GM21717 (cell line): ENCODE data around the gene CWC22.
"Not testable (repeated sequence)": the region's sequence is repeated elsewhere in the genome, so short reads cannot be mapped to it uniquely, and the experiment has no call there.

Source experiments
- ATAC-seq: cut with Tn5 transposase; IDR thresholded peaks from one replicate; pipeline ENCODE4 v1.9.1; 2021; ENCODE audit warnings: mild to moderate bottlenecking, moderate library complexity; ENCODE audit not compliant: unreplicated experiment

CWC22 gene

GRCh38 chr2:179952658-179953057, 54.4 kb downstream of the CWC22 start:
- peak; percentile 50 for ATAC-seq

DNA sequence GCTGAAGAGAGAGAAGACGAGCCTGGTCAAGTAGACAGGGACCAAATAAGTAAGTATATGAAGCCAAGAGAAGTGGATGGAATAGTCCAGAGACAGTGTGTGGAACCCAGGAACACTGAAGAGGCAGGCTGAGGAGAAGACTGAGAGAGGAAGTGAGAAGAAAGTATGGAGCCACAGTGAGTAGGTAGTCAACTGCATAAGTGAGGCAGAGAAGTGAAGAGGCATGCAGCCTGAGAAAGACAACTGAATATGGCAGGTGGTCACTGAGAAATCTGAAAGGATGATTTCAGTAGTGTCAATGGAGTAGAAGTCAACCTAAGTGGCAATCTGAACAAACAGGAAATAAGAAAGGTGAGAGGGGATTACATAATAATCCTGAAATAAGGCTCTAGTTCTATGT, 55.4 kb downstream of the CWC22 start:
- peak; percentile 70 for ATAC-seq

- ATAC-seq: no peak
Observed at GRCh38 chr2:179950391-179950790, 56.7 kb downstream of the CWC22 start.

DNA sequence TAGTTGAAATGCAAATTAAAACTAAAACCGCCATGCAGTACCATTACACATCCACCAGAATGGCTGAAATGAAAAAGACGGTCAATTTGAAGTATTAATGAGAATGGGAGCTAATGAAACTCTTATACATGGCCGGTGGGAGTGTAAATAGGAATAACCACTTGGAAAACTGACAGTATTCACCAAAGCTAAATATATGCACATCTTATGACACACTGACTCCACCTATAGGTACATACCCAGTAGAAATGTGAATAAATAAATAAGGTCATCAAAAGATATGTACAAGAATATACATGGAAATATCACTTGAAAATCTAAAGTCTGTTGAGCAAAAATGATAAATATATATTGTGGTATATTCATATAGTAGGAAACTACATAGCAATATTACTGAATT, 57.7 kb downstream of the CWC22 start:
- no peak for ATAC-seq

DNA sequence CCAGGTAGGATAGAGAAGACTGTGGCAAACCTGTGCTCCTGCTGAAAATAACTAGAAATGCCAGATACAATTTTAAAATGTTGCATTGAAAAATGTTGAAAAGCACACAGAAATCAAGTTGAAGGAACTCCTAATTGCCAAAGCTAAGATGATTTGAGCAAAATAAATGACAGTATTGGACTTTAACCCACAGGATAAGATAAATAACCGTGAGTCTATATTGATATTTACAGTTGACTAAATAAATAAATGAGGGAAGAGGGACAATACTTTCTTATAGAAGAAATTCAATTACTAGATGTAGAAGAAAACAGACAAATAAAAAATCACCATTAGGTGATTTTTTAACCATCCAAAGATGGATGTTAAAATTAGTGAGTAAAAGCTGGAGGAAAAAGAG, 59.0 kb downstream of the CWC22 start:
- no peak for ATAC-seq

DNA sequence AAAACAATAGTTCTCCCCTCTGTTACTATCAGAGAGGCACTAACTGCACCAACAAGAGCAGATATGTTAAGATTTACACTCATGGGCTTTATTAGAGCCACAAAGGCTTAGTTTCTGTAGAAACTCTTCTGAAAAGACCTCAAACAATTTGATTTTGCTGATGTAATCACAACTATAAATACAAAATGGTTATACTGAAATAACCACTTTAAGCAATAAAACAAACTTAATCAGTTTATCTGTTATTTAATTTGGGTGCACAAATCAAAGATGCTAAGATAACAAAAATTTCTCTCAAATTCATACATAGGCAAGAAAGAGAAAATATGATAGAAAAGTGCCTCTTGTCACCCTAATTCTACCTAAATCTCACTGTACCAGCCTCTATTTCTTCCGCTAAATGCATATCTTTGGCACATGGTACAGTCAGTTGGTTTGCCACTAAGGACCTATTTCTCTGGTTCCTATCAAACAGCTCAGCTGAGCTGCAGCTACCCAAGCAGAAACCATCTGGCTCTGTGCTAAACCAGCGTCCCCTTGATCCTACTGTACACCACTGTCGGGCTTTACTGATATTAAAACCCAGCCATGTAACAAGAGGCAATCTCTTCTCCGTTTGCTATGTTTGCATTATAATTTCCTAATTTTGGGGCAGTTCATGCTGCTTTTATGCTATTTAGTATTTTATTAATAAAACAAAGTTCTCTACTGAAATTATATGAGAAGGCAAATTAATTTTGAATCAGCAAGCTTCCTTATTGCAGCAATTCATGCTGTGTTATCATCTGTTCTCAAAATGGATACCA, 60.1 kb downstream of the CWC22 start:
- no peak for ATAC-seq

GRCh38 chr2:179946346-179946745, 60.8 kb downstream of the CWC22 start:
- ATAC-seq: no peak

- ATAC-seq: no peak
Observed at GRCh38 chr2:179939259-179939658, 67.8 kb downstream of the CWC22 start.

DNA sequence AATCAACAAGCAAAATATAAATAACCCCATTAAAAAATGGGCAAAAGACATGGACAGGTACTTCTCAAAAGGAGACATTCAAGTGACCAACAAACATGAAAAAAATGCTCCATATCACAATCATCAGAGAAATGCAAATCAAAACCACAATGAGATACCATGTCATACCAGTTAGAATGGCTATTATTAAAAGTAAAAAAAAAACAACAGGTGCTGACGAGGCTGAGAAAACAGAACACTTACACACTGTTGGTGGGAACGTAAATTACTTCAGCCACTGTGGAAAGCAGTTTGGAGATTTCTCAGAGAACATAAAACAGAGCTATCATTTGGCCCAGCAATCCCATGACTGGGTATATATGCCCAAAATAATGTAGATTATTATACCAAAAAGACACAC, 69.1 kb downstream of the CWC22 start:
- no peak for ATAC-seq

GRCh38 chr2:179936654-179937053, 70.4 kb downstream of the CWC22 start:
- no peak for ATAC-seq

- ATAC-seq: no peak
Observed at GRCh38 chr2:179936141-179936540, 71.0 kb downstream of the CWC22 start.

- no peak for ATAC-seq
Observed at GRCh38 chr2:179932786-179933185, 74.3 kb downstream of the CWC22 start.

DNA sequence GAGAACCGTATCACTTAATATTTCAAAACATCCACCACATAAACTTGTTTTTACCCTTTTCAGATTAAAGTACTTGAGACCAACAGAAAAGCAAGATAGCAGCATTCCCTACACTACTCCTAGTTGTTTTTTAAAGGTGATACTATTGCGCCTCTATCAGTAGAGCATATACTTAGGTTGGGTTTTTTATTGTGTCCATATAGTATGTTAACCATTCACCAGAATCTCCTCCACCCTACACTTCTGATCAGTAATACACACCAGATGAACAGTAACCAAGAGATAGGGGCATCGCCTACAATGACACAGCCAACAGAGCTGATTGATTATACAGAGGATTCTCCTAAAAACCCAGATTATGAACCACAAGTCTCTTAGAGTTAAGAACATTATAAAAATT, 75.6 kb downstream of the CWC22 start:
- ATAC-seq: no peak

DNA sequence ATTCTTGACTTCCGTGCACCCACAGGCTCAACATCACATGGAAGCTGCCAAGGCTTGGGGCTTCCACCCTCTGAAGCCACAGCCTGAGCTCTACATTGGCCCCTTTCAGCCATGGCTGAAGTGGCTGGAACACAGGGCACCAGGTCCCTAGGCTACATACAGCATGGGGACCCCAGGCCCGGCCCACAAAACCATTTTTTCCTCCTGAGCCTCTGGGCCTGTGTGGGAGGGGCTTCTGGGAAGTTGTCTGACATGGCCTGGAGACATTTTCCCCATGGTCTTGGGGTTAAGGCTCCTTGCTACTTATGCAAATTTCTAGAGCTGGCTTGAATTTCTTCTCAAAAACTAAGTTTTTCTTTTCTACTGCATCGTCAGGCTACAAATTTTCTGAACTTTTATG, 77.1 kb downstream of the CWC22 start:
- not testable (repeated sequence) for ATAC-seq

GRCh38 chr2:179927041-179927440, 80.1 kb downstream of the CWC22 start:
- ATAC-seq: no peak

DNA sequence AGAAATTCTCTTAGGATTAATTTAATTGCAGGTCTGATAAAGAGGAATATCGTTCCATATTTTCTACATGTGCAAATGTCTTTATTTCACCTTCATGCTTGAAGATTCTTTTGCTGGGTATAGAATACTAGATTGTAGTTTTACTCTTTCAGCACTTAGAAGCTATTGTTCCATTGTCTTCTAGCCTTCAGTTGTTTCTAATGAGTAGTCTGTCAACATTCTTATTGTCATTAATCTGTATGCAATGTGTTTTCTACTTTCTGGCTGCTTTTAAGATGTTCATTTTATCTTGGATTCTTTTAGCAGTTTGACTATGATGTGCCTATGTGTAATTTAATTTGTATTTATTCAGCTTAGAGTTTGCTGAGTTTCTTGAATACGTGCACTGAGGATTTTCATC, 81.4 kb downstream of the CWC22 start:
- no peak for ATAC-seq

- ATAC-seq: no peak
Observed at GRCh38 chr2:179917272-179917671, 89.8 kb downstream of the CWC22 start.

- no peak for ATAC-seq
Observed at GRCh38 chr2:179915395-179915992, 91.6 kb downstream of the CWC22 start.

GRCh38 chr2:179913809-179914208, 93.3 kb downstream of the CWC22 start:
- ATAC-seq: no peak

- ATAC-seq: no peak
Observed at GRCh38 chr2:179911569-179911968, 95.5 kb downstream of the CWC22 start.

GRCh38 chr2:179910735-179911113, 96.4 kb downstream of the CWC22 start:
- ATAC-seq: no peak

DNA sequence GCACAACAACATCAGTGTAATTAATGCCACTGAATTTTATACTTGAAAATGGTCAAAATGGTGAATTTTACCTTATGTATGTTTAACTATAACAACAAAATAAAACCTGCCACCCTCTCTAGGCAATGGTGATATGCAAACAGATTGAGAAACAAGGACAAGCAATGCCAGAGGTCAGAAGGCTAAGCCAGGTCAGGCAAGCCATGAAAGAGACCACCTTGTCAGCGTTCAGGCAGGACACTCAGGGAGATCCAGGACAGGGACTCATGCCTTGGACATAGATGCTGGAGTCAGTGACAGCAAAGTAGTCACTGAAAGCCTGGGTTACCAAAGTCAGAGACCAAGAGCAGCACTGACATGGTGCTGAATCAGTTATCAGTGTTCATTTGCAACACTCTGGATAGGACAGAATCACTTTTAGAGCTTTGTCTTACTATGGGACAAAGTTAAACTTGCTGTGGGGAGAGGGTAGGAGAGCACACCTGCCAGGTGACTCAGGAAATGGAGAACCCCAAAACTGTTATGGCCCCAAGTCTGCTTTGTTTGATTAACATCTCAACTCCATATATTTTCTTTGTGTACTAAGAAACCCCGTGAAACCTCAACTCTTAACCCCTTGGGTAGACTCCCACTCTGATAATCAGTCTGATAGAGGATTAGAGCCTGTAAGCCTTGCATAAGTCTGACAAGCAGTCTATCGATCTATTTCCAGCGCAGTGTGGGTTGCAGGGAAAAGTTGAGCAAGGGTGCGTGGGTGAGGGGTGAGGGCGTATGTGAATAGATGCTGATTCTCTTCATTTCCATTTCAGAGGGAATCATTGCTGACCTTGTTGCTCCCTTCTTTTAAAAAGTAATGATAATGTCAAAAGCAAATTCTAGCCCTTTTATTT, 97.0 kb downstream of the CWC22 start:
- no peak for ATAC-seq
